OCI-LY7 (cell line): Measurements from ENCODE around the gene LEFTY2. TPM values are rescaled to one million over a fixed set of nuclear protein-coding genes. Genes with fewer than 3 reads are reported as not detected.
"Not testable (repeated sequence)": the region's sequence is repeated elsewhere in the genome, so short reads cannot be mapped to it uniquely, and the experiment has no call there.

Experiments used
- BruUV-seq: library from RNA; stranded (reverse); fragments of 400-500 nt; replicated peaks from 2 replicates; lab custom pipeline; 2021; lab: Mats Ljungman, UMichigan
- CTCF ChIA-PET: fragments of 300-600 bp; sonication (Branson Sonifier 250); formaldehyde crosslinking; loops from one replicate; lab custom pipeline; 2022; ENCODE audit warnings: antibody characterized with exemption; ENCODE audit not compliant: unreplicated experiment; lab: Charles Lee
- POLR2A ChIA-PET: fragments of 300-600 bp; sonication (Branson Sonifier 250); formaldehyde crosslinking; loops from one replicate; lab custom pipeline; 2022; ENCODE audit warnings: antibody characterized with exemption; lab: Charles Lee
- DNase-seq: peaks from one replicate; pipeline ENCODE4 v3.0.0-alpha.2; 2015; ENCODE audit warnings: low spot score
- H2AFZ ChIP-seq: fragments of 200-600 bp; sonication (generic), shearing (Covaris generic); 2 replicates; pipeline ENCODE4 v1.6.1; 2014; ENCODE audit warnings: mild to moderate bottlenecking, antibody characterized with exemption, low read length, moderate library complexity
- H3K27ac ChIP-seq: fragments of 200-600 bp; sonication (generic); 2 replicates; pipeline ENCODE4 v1.5.1; 2014; ENCODE audit warnings: mixed run types, low read depth, mild to moderate bottlenecking, moderate library complexity, low read length, inconsistent platforms; ENCODE audit not compliant: poor library complexity, severe bottlenecking
- H3K36me3 ChIP-seq: fragments of 200-600 bp; sonication (generic); 2 replicates; pipeline ENCODE4 v1.6.1; 2014; ENCODE audit warnings: mild to moderate bottlenecking, antibody characterized with exemption, low read length, moderate library complexity, mixed read lengths; ENCODE audit not compliant: insufficient read depth
- H3K4me1 ChIP-seq: fragments of 200-600 bp; sonication (generic); 2 replicates; pipeline ENCODE4 v1.5.1; 2014; ENCODE audit warnings: mild to moderate bottlenecking, low read length; ENCODE audit not compliant: insufficient read depth, poor library complexity, severe bottlenecking
- H3K4me2 ChIP-seq: fragments of 200-600 bp; sonication (generic); 2 replicates; pipeline ENCODE4 v1.6.1; 2014; ENCODE audit warnings: mild to moderate bottlenecking, low read length
- H3K4me3 ChIP-seq: fragments of 200-600 bp; sonication (generic); 2 replicates; pipeline ENCODE4 v1.5.1; 2014; ENCODE audit warnings: mild to moderate bottlenecking, low read depth, low read length; ENCODE audit not compliant: poor library complexity, severe bottlenecking
- H3K79me2 ChIP-seq: fragments of 200-600 bp; sonication (generic); 2 replicates; pipeline ENCODE4 v1.6.1; 2016; ENCODE audit warnings: low read depth, mild to moderate bottlenecking, low read length, moderate library complexity, mixed read lengths; ENCODE audit not compliant: insufficient read depth
- H3K9me2 ChIP-seq: fragments of 200-600 bp; sonication (generic); 2 replicates; pipeline ENCODE4 v1.6.1; 2016; ENCODE audit warnings: mild to moderate bottlenecking, low read length, mixed read lengths; ENCODE audit not compliant: insufficient read depth
- H3K9me3 ChIP-seq: fragments of 200-600 bp; sonication (generic); 2 replicates; pipeline ENCODE4 v1.6.1; 2014; ENCODE audit warnings: mild to moderate bottlenecking, mixed run types, low read length, mixed read lengths
- H4K20me1 ChIP-seq: fragments of 200-600 bp; sonication (generic); 2 replicates; pipeline ENCODE4 v1.6.1; 2014; ENCODE audit warnings: mild to moderate bottlenecking, antibody characterized with exemption, low read length, moderate library complexity, mixed read lengths; ENCODE audit not compliant: insufficient read depth
- EZH2phosphoT487 ChIP-seq: fragments of 200-600 bp; sonication (generic); IDR thresholded peaks from 2 replicates; pipeline ENCODE4 v1.6.1; 2018; ENCODE audit warnings: low read depth, borderline replicate concordance, mild to moderate bottlenecking, mixed run types, antibody characterized with exemption, low read length, moderate library complexity, mixed read lengths
- intact Hi-C: fragments of 100-400 bp; cut with micrococcal nuclease; formaldehyde crosslinking; loops from one replicate; pipeline ENCODE4 v1.10.0; 2022; ENCODE audit not compliant: unreplicated experiment
- total RNA-seq, 2 experiments: library from RNA; depleted of rRNA in 1 of 2; stranded (reverse); fragments of >200 nt in 1 of 2; shearing (Covaris generic) in 1 of 2; gene quantifications; 2 replicates each; pipeline ENCODE4 v1.2.3, GENCODE V29; 2014 to 2022
- TF ChIP-seq, protein P1 (sequence below): fragments of 200-600 bp; sonication (generic); conservative IDR thresholded peaks from 2 replicates; pipeline ENCODE4 v1.5.1; 2014; ENCODE audit warnings: mild to moderate bottlenecking, antibody characterized with exemption, low read length, moderate library complexity, mixed read lengths

The LEFTY2 gene
- total RNA-seq, 2 experiments from 2014 or later = 3.8 to 7.3 TPM

DNA sequence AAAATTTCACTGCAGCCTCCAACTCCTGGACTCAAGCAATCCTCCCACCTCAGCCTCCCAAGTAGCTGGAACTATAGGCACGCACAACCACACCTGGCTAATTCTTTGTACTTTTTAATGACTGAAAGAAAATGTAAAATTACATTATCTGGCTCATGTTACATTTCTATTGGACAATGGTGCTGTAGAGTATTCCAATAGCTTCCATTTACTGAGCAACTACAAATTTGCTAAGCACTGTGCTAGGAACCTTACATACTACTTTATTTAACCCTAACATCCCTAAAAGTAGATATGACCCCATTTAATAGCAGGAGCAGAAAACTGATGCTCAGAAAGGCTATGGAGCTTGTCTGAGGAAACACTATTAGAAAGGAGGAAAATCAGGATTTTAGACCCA is 38.4 kb upstream of the LEFTY2 start:
- H3K9me2 ChIP-seq = no peaks in the 10 kb centered on the region
- intact Hi-C loops = loop anchor here (5.0 kb wide), 2 partner anchors 57 to 322 kb away; partner anchors contain the start of gene PYCR2
- no peaks in the 10 kb centered on the region for H4K20me1 ChIP-seq
- H3K9me3 ChIP-seq = peaks cover 20% of the 10 kb centered on the region
- no peaks in the 10 kb centered on the region for H3K79me2 ChIP-seq
- CTCF ChIA-PET = no interaction called here
- no peak overlapping the region for H3K4me3 ChIP-seq
- no peak overlapping the region for H3K4me2 ChIP-seq
- no peak overlapping the region for H2AFZ ChIP-seq
- peaks cover 19% of the 10 kb centered on the region for H3K4me1 ChIP-seq
- no peak for DNase-seq
- no peak overlapping the region for H3K27ac ChIP-seq
- no TSS peak for BruUV-seq
- TF ChIP-seq, protein P1, sequence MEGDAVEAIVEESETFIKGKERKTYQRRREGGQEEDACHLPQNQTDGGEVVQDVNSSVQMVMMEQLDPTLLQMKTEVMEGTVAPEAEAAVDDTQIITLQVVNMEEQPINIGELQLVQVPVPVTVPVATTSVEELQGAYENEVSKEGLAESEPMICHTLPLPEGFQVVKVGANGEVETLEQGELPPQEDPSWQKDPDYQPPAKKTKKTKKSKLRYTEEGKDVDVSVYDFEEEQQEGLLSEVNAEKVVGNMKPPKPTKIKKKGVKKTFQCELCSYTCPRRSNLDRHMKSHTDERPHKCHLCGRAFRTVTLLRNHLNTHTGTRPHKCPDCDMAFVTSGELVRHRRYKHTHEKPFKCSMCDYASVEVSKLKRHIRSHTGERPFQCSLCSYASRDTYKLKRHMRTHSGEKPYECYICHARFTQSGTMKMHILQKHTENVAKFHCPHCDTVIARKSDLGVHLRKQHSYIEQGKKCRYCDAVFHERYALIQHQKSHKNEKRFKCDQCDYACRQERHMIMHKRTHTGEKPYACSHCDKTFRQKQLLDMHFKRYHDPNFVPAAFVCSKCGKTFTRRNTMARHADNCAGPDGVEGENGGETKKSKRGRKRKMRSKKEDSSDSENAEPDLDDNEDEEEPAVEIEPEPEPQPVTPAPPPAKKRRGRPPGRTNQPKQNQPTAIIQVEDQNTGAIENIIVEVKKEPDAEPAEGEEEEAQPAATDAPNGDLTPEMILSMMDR = no peak
- no peak for TF ChIP-seq EZH2phosphoT487
- POLR2A ChIA-PET = interaction anchor here (0.5 to 1.0 kb wide), 5 partner anchors 12 to 410 kb away, joined by 3 to 5 read pairs (median 3); no protein-coding TSS in a partner anchor
- H3K36me3 ChIP-seq = peaks cover 60% of the 10 kb centered on the region

DNA sequence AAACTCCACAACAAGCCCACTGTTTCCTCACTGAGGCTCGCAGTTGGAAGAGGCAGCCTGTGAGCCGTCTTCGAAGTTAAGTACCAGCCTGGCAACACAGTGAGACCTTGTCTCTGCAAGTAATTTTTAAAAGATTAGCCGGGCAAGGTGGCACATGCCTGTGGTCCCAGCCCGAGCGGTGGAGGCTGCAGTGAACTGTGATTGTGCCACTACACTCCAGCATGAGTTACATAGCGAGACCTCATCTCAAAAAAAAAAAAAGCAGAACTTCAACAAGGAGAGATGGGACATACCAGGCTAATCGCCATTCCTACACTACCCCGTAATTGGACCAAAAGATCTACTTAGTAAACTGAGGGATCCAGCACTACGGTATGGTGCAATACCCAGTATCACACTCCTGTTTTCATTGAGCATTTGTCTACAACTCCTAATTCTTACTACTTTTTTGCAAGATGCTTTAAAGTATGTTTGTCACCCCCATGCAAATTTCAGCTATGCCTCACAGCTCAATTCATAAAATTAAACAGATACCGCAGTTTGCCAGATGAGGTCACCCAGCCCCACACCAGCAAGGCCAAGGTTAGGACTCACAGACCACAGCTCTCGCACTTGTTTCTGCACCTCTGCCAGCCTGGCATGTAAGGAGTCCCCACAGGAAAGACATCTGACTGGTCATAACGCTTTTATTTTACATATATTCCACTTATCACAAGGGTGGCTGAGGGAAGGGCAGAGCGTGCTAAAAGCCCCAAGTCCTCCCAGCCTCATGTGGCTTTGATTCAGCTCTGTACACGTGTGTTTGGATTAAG is 37.1 kb upstream of the LEFTY2 start:
- H3K9me2 ChIP-seq = no peaks in the 10 kb centered on the region
- no peaks in the 10 kb centered on the region for H4K20me1 ChIP-seq
- H3K4me2 ChIP-seq = peak overlapping the region; percentile 42; the same call in 1 of the 2 replicates
- peak overlapping the region; percentile 24 for H3K27ac ChIP-seq
- H3K36me3 ChIP-seq = peaks cover 47% of the 10 kb centered on the region
- no peaks in the 10 kb centered on the region for H3K79me2 ChIP-seq
- CTCF ChIA-PET = no interaction called here
- BruUV-seq = no TSS peak
- intact Hi-C loops = loop anchor here (2.0 to 5.0 kb wide), 6 partner anchors 56 to 659 kb away; partner anchors contain the start of gene PYCR2
- TF ChIP-seq EZH2phosphoT487 = no peak
- TF ChIP-seq, protein P1 = peak; percentile 52; the same call in 1 of the 2 replicates
- H3K9me3 ChIP-seq = peaks cover 16% of the 10 kb centered on the region
- peak; percentile 63 for DNase-seq
- no peak overlapping the region for H2AFZ ChIP-seq
- no peak overlapping the region for H3K4me3 ChIP-seq
- POLR2A ChIA-PET = interaction anchor here (0.6 to 1.2 kb wide), 7 partner anchors 10 to 627 kb away, joined by 3 to 9 read pairs (median 4); no protein-coding TSS in a partner anchor
- H3K4me1 ChIP-seq = peaks cover 19% of the 10 kb centered on the region

DNA sequence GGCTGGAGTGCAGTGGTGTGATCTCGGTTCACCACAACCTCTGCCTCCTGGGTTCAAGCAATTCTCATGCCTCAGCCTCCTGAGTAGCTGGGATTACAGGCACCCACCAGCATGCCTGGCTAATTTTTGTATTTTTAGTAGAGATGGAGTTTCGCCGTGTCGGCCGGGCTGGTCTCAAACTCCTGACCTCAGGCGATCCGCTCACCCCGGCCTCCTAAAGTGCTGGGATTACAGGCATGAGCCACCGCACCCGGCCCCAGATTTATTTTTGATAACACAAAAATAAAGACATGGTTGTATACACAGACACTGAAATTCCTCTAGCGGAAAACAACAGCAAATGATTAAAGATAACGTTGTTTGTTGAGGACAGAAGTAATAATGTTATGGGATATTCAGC is 34.1 kb upstream of the LEFTY2 start:
- not testable (repeated sequence) for BruUV-seq, H3K9me3 ChIP-seq

More for the DNA sequence above, 34.1 kb upstream of the LEFTY2 start:
- H3K4me2 ChIP-seq, H3K9me2 ChIP-seq, H2AFZ ChIP-seq, DNase-seq, H3K4me3 ChIP-seq, H3K27ac ChIP-seq, H4K20me1 ChIP-seq, H3K79me2 ChIP-seq: not testable (repeated sequence)
- CTCF ChIA-PET = interaction anchor here (1.0 kb wide), 1 partner anchor 51 kb away, joined by 3 read pairs; the partner anchor contains the start of gene PYCR2
- Histone ChIP-seq H3K4me1 (peaks cover 19% of the 10 kb centered on the region), H3K36me3 (peaks cover 18% of the 10 kb centered on the region)
- intact Hi-C loops = loop anchor here (5.0 kb wide), 2 partner anchors 53 to 318 kb away; partner anchors contain the start of gene PYCR2
- POLR2A ChIA-PET = interaction anchor here (0.5 to 1.2 kb wide), 7 partner anchors 19 to 507 kb away, joined by 3 to 5 read pairs (median 3); no protein-coding TSS in a partner anchor
